A549 (cell line): ENCODE results near the gene ABHD2. TPM values are rescaled to one million over a fixed set of nuclear protein-coding genes. Genes with fewer than 3 reads are reported as not detected.

Source experiments
- ATAC-seq, 2 experiments: fragments of 200-7000 bp in 1 of 2; fragments of >200 bp in 1 of 2; cut with Nextera tagmentation in 1 of 2; cut with Tn5 transposase in 1 of 2; 3 replicates each; pipeline versions ENCODE4 v1.8.0 to v1.9.1; 2018 to 2020; ENCODE audit warnings: mild to moderate bottlenecking in 1 of 2, moderate library complexity in 1 of 2
- CTCF ChIA-PET: fragments of 300-600 bp; sonication (Branson Sonifier 250); formaldehyde crosslinking; extraction: SDS; loops from one replicate; lab custom pipeline; 2021; ENCODE audit warnings: antibody characterized with exemption, inconsistent platforms; lab: Yijun Ruan, JAX
- POLR2A ChIA-PET: fragments of 350-600 bp; formaldehyde crosslinking; extraction: SDS; loops from one replicate; lab custom pipeline; 2021; ENCODE audit warnings: antibody characterized with exemption, inconsistent platforms; lab: Yijun Ruan, JAX
- DNase-seq, 2 experiments: peaks; one replicate each; pipeline versions ENCODE4 v3.0.0 to v3.0.0-alpha.2; 2011 to 2016; ENCODE audit warnings: low read depth in 1 of 2, low spot score in 1 of 2
- FAIRE-seq: peaks from 2 replicates; lab custom pipeline; 2011; peaks lifted over from hg19 to GRCh38; lab: Jason Lieb, UNC
- H3K27ac ChIP-seq, 2 experiments: fragments of >200 bp; sonication (Bioruptor Twin); formaldehyde crosslinking; 3 replicates each; pipeline ENCODE4 v1.5.1; 2016 to 2017
- H3K4me1 ChIP-seq: fragments of >200 bp; sonication (Bioruptor Twin); formaldehyde crosslinking; 3 replicates; pipeline ENCODE4 v1.6.1; 2016
- H3K4me2 ChIP-seq: fragments of >200 bp; sonication (Bioruptor Twin); formaldehyde crosslinking; 3 replicates; pipeline ENCODE4 v1.6.1; 2016
- H3K4me3 ChIP-seq: fragments of >200 bp; sonication (Bioruptor Twin); formaldehyde crosslinking; 3 replicates; pipeline ENCODE4 v1.5.1; 2016
- H3K9me3 ChIP-seq: fragments of >200 bp; sonication (Bioruptor Twin); formaldehyde crosslinking; 3 replicates; pipeline ENCODE4 v1.6.1; 2016
- CEBPB ChIP-seq, 2 experiments: fragments of >200 bp in 1 of 2; sonication (Bioruptor Twin) in 1 of 2; formaldehyde crosslinking in 1 of 2; IDR thresholded peaks; 2 replicates each; pipeline ENCODE4 v1.6.1; 2012 to 2016
- E2F6 ChIP-seq: IDR thresholded peaks from 2 replicates; pipeline ENCODE4 v1.6.1; 2012; ENCODE audit warnings: low read depth, borderline replicate concordance
- EHMT2 ChIP-seq: fragments of 200-600 bp; sonication (generic); IDR thresholded peaks from 2 replicates; pipeline ENCODE4 v1.6.1; 2016; ENCODE audit warnings: antibody characterized with exemption, low read depth, mild to moderate bottlenecking, moderate library complexity
- ESRRA ChIP-seq: fragments of 150-350 bp; IDR thresholded peaks from 2 replicates; pipeline ENCODE4 v1.6.1; 2014; ENCODE audit warnings: mild to moderate bottlenecking, low read length, borderline replicate concordance
- HDAC2 ChIP-seq: fragments of 200-600 bp; sonication (generic); IDR thresholded peaks from 2 replicates; pipeline ENCODE4 v1.6.1; 2016
- HOXA7 ChIP-seq: fragments of 250-450 bp; sonication (Bioruptor Pico); IDR thresholded peaks from 2 replicates; pipeline ENCODE4 v1.5.0; 2020; ENCODE audit warnings: mild to moderate bottlenecking, moderate library complexity
- HOXB5 ChIP-seq: fragments of 250-450 bp; sonication (Bioruptor Pico); IDR thresholded peaks from 2 replicates; pipeline ENCODE4 v1.5.0; 2020; ENCODE audit warnings: mild to moderate bottlenecking, moderate library complexity
- JUN ChIP-seq, 2 experiments: fragments of >200 bp; sonication (Bioruptor Twin); formaldehyde crosslinking; IDR thresholded peaks; 2 replicates in 1 of 2; 3 replicates in 1 of 2; pipeline ENCODE4 v1.6.1; 2016 to 2017
- KDM5A ChIP-seq: fragments of 200-600 bp; sonication (generic); IDR thresholded peaks from 2 replicates; pipeline ENCODE4 v1.6.1; 2016; ENCODE audit warnings: antibody characterized with exemption, mild to moderate bottlenecking
- MAFK ChIP-seq: fragments of 450-650 bp; IDR thresholded peaks from 2 replicates; pipeline ENCODE4 v1.6.1; 2014; ENCODE audit not compliant: partially characterized antibody
- NFE2L2 ChIP-seq: fragments of 150-350 bp; conservative IDR thresholded peaks from 2 replicates; pipeline ENCODE4 v1.6.1; 2014; ENCODE audit warnings: low read length
- PBX3 ChIP-seq: IDR thresholded peaks from 2 replicates; pipeline ENCODE4 v1.6.1; 2012
- PHF8 ChIP-seq: fragments of 200-600 bp; sonication (generic); IDR thresholded peaks from 2 replicates; pipeline ENCODE4 v1.6.1; 2016; ENCODE audit warnings: low read depth, mild to moderate bottlenecking, antibody characterized with exemption, moderate library complexity, borderline replicate concordance
- RAD21 ChIP-seq, 2 experiments: fragments of >200 bp in 1 of 2; sonication (Bioruptor Twin) in 1 of 2; formaldehyde crosslinking in 1 of 2; IDR thresholded peaks in 1 of 2; conservative IDR thresholded peaks in 1 of 2; 2 replicates in 1 of 2; 3 replicates in 1 of 2; pipeline ENCODE4 v1.6.1; 2012 to 2018; ENCODE audit warnings: inconsistent platforms in 1 of 2
- RCOR1 ChIP-seq: fragments of 150-350 bp; IDR thresholded peaks from 2 replicates; pipeline ENCODE4 v1.6.1; 2014; ENCODE audit warnings: antibody characterized with exemption, low read length, low read depth
- REST ChIP-seq: fragments of 200-600 bp; sonication (generic); IDR thresholded peaks from 2 replicates; pipeline ENCODE4 v1.6.1; 2016; ENCODE audit warnings: antibody characterized with exemption, mild to moderate bottlenecking, moderate library complexity
- SREBF2 ChIP-seq: fragments of 450-650 bp; IDR thresholded peaks from 2 replicates; pipeline ENCODE4 v1.6.1; 2014; ENCODE audit warnings: mild to moderate bottlenecking, moderate library complexity
- ZC3H11A ChIP-seq: fragments of 450-650 bp; IDR thresholded peaks from 2 replicates; pipeline ENCODE4 v1.6.1; 2014; ENCODE audit warnings: antibody characterized with exemption, mild to moderate bottlenecking
- ZNF302 ChIP-seq: fragments of 250-450 bp; sonication (Bioruptor Pico); IDR thresholded peaks from 2 replicates; pipeline ENCODE4 v1.9.0; 2021; ENCODE audit warnings: inconsistent platforms, mild to moderate bottlenecking, moderate library complexity
- WGBS: methylation state at CpG from one replicate; pipeline ENCODE4 v1.1.6; 2017; ENCODE audit errors: missing lambda C conversion rate; 5-methylcytosine and 5-hydroxymethylcytosine counted together
- polyA plus RNA-seq, 4 experiments: library from polyadenylated mRNA; depleted of rRNA in 3 of 4; stranded (reverse); fragments of >200 nt; fragmentation: RNase III in 1 of 4; extraction: RNeasy Plus Mini Kit Qiagen cat#74134 plus additional on column Dnase treatment in 1 of 4; gene quantifications; 2 replicates in 3 of 4; 3 replicates in 1 of 4; pipeline ENCODE4 v1.2.3, GENCODE V29; 2011 to 2017

Gene ABHD2
- polyA plus RNA-seq, 2 of the 4 experiments (the other 2 are of a cell fraction) = 36.2 to 63.3 TPM

GRCh38 chr15:89136818-89137772 lies 48.8 kb downstream of the ABHD2 start:
- ATAC-seq = no peak
- TF ChIP-seq E2F6 = no peak
- no peak for TF ChIP-seq RAD21 (conservative IDR thresholded peaks at IDR 0.05 in 1 of 2, IDR thresholded peaks at IDR 0.05 in 1 of 2)
- no peak for TF ChIP-seq PBX3
- no peak for TF ChIP-seq NFE2L2
- no peak for TF ChIP-seq REST
- no peak for TF ChIP-seq SREBF2
- Histone ChIP-seq H3K4me3 (no peak overlapping the region), H3K27ac (no peak overlapping the region; a peak in 1 of 6 replicates), H3K4me1 (peaks cover 38% of the 10 kb centered on the region), H3K9me3 (no peaks in the 10 kb centered on the region), H3K4me2 (no peak overlapping the region)
- DNase-seq = no peak
- ChIA-PET POLR2A (no interaction called here), CTCF (interaction anchor here (0.6 to 19.0 kb wide), 9 partner anchors 9 to 233 kb away, joined by 3 to 380 read pairs (median 5); no protein-coding TSS in a partner anchor)
- no peak for FAIRE-seq
- 90% methylated on average over 11 of the region's 11 CpGs for WGBS

GRCh38 chr15:89137926-89138325 lies 49.7 kb downstream of the ABHD2 start:
- ChIA-PET CTCF (interaction anchor here (0.8 to 7.2 kb wide), 12 partner anchors 8 to 233 kb away, joined by 3 to 56 read pairs (median 6); no protein-coding TSS in a partner anchor), POLR2A (interaction anchor here (1.5 kb wide), 1 partner anchor 50 kb away, joined by 3 read pairs; no protein-coding TSS in a partner anchor)
- DNase-seq (no peak), ATAC-seq (no peak), FAIRE-seq (no peak)
- 83% methylated on average over 3 of the region's 3 CpGs for WGBS
- Histone ChIP-seq H3K4me3 (no peak overlapping the region), H3K9me3 (no peaks in the 10 kb centered on the region), H3K4me1 (peaks cover 36% of the 10 kb centered on the region), H3K4me2 (no peak overlapping the region), H3K27ac (peak overlapping the region in 1 of 2 experiments; percentile 10; a peak in 2 of 6 replicates)
- TF ChIP-seq HOXB5 (CRISPR knock-in tag) (no peak), KDM5A (no peak), MAFK (no peak), ZC3H11A (no peak), PHF8 (no peak), EHMT2 (no peak), JUN (IDR thresholded peaks at IDR 0.05) (no peak), ESRRA (no peak), CEBPB (IDR thresholded peaks at IDR 0.05) (no peak), RCOR1 (no peak), ZNF302 (no peak), HOXA7 (CRISPR knock-in tag) (no peak), HDAC2 (no peak)
